NCI-H1105 treated with DMSO at 0.1 percent for 48 hours (cell line): Measurements from ENCODE around the gene P2RX2.

Experiments used
- DNase-seq: peaks from one replicate; lab custom pipeline; 2025; lab: John Stamatoyannopoulos, UW

The P2RX2 gene

DNA sequence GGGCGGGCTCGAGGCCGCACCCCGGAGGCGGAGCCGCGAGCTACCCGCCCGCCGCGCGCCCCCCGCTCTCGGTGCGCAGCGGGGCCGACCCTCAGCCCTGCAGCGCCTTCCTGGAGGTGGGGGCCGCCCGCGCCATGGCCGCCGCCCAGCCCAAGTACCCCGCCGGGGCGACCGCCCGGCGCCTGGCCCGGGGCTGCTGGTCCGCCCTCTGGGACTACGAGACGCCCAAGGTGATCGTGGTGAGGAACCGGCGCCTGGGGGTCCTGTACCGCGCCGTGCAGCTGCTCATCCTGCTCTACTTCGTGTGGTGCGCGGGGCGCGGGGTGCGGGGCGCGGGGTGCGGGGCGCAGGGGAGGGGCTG lies at the start of gene P2RX2:
P2RX2 (plus strand) TSS at position 94 of the 361 bp plus-strand sequence; CDS start at position 135, 41 bp downstream.
- DNase-seq = no peak

DNA sequence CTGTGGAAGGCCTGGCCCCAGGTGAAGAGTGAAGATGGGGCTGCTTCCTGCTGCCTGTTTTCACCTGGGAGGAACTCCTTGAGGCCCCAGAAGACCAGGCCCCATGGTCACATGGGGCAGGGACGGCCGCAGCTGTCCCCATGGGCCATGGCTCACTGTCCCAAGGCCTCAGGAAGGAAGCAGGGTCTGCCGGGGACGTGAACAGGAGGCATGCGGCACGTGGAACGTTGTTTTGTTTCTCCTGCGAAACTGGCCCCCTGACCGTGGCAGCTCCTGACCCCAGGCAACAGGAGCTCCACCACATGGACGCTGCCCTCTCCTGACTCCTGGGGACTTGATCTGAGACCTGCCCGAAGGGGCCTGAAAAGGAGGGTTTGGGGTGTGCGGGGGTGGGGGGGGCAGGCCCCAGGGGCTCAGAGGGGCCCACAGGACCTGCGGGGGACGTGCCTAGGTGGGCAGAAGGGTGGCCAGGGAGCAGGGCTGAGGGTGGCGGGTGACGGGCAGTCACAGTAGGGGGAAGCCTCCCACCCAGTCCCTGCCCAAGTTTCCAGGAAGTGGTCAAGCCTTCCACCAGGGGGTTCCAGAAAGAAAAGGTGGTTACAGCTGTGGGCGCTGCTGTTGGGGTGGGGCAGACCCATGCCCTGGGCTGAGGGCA lies 49.6 kb upstream of the P2RX2 start:
- DNase-seq = no peak

DNA sequence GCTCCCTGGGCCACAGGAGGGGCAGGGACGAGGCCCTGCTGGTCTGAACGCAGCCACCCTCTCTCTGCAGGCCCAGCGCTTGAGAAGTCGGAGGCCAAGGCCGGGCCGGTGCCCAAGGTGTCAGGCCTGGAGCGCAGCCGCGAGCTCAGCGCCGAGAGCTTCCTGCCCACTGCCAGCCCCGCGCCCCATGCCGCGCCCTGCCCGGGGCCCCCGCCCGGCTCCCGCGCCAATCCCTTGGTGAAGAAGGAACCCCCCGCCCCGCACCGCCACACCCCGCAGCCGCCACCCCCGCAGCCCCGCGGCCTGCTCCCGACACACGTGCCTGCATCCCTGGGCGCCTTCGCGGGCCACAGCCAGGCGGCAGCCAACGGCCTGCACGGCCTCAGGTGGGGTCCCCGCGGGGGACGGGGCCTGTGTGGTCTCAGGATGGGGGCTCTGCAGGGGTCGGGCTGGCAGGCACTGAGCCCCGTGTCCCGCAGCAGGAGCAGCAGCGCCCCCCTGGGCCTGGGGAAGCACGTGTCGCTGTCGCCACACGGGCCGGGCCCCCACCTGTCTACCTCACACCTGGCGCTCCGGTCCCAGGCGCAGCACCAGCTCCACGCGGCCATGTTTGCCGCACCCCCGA lies 48.6 kb upstream of the P2RX2 start:
- DNase-seq = no peak

DNA sequence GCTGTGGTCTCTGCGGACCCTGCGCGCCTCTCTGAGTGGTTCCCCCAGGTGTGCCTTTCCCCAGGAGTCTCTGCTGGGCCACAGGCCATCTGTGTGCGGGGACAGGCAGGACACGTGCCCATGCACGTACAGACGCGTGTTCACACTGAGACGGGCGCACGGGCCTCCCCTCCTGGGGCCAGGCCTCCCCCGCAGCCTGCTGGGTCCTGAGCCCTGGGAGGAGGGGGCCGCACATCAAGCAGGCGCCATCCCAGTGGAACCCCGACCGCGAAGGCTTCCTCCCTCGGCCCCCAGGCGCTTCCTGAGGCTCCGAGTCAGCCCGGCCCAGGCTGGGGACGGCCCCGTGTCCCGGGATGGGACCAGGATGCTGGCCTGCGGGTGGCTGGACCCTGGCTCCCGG lies 47.9 kb upstream of the P2RX2 start:
- no peak for DNase-seq

DNA sequence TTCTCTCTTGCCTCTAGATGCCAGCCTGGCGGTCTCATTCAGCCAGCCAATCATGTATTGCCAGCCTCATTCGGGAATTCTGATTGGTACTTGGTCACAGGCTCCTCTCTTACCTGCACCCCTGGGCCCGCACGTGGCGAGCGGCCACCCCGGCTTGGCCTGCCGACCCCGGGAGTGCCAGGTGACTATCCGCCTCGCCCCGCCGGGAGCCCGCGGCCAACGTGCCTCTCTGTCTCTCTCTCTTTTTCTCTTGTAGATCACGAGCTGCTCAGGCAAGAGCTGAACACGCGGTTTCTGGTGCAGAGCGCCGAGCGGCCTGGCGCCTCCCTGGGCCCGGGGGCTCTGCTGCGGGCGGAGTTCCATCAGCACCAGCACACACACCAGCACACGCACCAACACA lies 47.5 kb upstream of the P2RX2 start:
- DNase-seq = no peak

DNA sequence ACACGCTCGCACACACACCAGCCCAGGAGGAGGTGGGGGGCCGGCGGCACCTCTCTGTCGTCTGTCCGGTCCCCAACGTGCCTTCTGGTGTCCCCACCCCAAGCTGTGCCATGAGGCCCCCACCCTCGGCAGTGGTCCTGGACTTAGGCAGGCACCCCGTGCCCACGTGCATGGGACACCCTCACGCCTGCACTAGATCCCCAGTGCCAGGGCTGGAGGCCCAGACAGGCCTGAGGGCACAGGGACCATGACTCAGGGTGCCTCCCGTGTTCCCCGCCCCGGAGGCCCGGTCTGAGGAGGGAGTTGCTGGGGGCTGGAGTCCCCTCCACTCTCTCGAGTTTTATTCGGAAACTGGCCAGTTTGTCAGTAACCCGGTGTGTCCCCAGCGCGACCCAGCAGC lies 47.0 kb upstream of the P2RX2 start:
- no peak for DNase-seq

DNA sequence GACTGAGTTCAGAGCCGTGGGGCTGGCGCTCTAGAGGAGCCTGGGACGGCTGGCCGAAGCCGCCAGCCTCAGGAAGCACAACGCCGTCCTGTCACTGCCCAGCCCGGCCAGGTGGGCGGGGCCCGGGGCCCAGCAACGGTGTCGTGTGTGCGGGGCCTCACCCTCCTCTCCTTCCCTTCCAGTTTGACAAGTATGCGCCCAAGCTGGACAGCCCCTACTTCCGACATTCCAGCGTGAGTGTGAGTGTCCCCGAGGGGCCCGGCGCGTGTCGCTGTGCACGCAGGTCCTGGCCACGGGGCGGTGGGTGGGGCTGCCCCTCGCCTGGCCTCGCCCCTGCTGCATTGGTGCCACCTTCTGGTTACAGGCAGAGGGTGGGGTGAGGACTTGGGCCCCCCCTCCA lies 46.5 kb upstream of the P2RX2 start:
- DNase-seq = no peak

DNA sequence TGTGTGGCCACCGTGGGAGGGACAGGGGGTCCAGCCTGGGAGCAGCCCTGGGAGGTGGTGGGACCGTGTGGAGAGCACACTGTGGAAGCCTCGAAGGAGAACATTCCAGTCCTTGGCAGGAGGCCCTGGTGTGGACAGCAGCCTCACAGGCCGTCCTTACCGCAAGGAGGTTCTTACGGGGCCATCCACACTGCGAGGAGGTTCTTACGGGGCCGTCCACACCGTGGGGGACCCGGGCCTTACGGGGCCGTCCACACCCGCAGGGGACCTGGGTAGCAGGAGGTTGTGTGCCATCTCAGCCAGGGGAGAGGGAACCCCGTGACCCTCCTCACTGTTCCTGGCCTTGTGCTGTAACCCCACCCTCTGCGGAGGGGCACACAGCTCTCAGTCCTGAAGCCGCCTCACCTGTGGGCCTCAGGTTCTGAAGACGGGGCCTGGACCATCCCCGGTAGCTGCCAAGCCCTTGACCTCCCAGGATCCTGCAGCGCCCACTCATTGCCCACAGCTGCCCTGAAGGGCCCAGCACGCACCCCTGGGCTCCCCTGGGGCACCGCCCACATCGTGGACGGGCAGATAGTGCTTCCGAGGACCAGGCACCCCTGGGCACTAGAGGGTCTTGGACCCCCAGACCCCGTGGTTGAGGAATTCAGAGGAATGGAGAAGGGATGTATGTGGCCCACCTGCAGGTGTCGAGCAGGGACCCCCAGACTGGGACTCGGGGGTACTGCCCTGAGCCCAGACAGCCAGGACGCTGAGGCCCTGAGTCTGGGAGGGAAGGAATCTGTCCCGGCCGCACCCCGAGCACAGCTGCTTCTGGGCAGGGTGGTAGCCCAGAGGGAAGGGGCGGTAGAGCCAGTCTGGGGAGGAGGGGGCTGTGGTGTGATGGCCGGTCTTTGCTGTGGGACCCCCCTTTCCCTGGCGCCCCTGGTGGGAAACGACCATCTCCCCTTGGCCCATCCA lies 45.5 kb upstream of the P2RX2 start:
- DNase-seq = no peak

DNA sequence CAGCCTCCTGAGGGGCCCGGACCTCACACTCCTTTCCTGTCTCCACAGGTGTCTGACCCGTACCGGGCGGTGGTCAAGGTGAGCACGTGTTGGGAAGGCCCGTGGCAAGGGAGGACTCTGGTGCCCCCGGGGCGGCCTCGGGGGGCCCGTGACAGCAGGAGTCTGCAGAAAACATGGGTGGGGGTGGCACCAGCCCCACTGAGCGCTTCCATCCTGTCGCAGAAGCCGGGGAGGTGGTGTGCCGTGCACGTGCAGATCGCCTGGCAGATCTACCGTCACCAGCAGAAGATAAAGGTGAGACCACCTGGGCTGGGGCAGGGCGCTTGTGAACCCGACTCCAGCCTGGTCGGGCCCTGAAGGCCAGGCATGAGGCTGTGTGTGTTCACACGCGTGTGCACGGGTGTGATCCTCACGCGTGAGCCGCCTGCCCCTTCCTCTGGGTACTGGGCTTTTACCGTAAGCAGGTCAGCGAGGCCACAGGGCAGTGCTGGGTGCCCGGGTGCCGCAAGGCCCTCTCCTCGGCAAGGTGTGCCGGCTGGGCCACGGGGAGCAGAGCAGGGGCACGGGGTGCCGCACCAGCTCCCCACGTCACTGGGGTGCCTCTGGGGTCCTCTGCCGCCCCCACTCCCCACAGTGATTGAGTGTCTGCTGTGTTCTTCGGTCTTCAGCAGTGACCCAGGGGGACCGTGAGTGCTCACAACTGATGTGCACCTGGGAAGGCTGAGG lies 44.1 kb upstream of the P2RX2 start:
- no peak for DNase-seq

DNA sequence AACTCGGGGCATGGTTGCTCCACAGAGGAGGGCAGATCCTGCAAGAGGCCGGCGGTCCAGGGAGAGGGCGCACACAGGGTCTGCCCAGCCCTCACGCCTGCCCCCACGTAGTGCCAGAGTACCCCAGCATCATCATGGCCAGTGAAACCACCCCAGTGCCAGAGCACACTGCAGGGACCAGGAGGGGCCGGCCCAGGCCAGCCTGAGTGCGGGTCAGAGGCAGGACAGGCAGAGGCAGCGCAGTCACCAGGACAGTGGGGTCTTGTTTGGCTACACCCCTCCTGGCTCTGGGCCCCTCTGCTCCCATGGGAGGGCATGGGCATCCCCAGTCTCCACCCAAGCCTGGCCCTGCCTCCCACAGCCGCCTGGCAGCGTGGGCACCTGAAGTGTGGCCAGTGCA lies 42.9 kb upstream of the P2RX2 start:
- DNase-seq = no peak

DNA sequence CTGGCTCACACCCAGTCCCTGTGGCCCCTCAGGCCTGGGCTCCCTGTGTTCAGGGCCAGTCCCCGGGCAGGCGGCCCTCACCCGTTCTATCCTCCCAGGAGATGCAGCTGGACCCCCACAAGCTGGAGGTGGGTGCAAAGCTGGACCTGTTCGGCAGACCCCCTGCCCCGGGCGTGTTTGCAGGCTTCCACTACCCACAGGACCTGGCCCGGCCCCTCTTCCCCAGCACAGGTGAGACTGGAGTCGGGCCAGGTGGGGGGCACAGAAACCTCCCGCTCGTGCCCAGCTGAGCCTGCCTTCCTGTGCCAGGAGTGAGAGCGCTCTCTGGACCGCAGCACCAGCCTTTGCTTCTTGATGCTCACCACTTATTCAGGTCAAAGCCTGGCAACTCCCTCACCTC lies 41.9 kb upstream of the P2RX2 start:
- DNase-seq = no peak

DNA sequence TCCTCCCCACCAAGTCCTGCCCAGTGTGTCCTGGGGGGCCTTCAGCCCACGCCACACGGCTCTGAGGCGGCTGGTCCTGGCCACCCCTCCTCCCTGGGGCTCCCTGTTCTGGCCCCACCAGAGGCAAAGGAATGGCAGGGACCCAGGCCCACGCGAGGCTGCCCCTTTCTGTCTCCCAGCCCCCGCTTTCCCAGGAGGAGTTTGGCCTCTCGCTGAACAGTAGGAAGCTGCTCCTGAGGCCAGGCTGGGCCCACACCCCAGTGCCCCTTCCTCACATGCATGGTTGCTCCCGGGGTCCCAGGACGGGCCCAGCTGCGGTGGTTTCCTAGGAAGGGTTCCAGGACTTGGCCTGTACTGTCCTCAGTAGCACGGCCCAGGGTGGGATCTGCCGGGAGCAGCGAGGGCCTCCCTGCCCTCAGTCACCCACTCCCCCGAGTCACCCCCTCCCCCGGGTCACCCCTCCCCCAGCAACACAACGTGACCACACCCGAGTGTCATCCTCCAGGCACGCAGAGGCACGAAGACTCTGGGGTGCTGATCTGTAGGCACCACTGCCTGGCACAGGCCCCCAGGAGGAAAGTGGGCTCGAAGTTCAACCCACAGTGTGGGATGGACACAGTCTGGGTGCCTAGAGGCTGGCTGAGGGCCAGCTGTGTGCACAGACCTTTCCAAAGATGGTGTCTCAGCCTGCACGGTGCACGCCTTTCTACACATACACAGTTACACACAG lies 41.2 kb upstream of the P2RX2 start:
- DNase-seq = no peak

DNA sequence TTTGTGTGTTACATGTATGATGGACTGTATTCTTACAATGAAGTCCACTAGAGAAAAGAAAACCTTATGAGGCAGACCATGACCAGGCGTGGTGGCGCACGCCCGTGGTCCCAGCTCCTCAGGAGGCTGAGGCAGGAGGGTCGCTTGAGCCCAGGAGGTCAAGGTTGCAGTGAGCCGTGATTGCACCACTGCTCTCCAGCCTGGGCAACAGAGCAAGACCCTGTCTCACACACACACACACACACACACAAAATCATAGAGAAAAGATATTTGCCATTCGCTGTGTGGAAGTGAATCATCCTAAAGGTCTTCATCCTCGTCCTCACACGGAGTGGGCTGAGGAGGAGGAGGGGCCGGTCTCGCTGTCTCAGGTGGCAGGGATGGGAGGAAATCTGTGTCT lies 40.5 kb upstream of the P2RX2 start:
- no peak for DNase-seq

DNA sequence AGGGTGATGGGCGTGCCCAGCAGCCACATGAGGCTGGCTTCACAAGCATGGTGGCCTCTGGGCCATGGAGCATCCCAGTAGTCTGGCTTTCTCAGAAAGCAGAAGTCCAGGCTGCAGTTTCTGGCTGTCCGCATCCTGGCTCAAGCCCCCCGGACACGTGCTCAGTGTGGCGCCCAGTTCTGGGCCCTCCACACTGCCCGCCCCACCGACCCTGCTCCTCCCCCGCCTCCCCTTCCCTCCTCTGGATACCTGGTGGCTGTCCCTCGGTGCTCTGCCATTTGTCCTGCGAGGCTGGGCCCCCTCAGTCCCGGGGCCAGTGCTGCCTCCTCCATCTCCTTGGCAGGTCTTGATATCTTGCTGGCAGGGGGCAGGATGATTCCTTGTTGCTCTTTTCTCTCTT lies 39.8 kb upstream of the P2RX2 start:
- DNase-seq = no peak

DNA sequence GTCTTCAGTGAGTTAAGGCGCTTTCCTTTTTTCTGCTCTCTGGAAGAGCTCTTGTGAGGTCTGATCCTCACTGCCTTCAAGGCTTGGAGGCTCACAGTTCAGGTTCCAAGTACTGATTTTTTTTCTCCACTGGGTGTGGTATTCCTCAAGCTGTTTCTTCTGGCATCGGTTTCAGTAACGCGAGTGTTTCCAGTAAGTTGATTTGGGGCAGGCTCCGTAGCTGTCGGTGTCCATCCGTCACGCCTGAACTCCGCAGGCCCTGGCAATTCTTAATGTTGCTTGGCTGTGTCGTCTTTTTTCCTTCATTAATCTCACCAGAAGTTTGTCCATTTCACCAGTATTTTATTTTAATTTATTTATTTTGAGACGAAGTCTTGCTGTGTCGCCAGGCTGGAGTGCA lies 38.8 kb upstream of the P2RX2 start:
- DNase-seq = no peak

DNA sequence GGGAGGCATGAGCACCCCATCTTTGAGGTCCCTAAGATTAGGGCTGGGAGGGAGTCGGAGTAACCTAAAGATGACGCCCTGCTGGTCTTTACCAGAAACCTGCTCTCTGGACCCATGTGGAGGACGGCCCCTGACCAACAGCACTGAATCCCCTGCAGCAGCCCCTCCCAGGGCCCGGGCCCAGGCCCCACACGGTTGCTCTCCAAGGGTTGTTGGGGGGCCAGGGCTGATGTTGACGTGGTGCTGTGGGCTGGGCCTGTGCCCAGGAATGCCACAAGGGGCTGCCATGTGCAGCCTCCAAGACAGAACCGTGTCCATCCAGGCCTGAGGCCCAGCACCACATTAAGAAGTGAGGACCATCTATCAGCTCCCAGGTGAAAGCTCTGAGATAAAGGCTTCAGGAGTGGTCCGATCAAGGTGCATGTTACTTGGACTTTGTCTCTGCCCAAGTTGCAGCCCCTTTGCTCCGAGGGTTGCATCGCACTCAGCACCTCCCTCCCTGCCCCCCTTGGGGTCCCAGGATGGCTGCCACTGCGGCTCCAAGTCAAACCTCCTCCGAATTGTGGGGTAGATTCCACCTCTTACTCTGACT lies 37.8 kb upstream of the P2RX2 start:
- no peak for DNase-seq

DNA sequence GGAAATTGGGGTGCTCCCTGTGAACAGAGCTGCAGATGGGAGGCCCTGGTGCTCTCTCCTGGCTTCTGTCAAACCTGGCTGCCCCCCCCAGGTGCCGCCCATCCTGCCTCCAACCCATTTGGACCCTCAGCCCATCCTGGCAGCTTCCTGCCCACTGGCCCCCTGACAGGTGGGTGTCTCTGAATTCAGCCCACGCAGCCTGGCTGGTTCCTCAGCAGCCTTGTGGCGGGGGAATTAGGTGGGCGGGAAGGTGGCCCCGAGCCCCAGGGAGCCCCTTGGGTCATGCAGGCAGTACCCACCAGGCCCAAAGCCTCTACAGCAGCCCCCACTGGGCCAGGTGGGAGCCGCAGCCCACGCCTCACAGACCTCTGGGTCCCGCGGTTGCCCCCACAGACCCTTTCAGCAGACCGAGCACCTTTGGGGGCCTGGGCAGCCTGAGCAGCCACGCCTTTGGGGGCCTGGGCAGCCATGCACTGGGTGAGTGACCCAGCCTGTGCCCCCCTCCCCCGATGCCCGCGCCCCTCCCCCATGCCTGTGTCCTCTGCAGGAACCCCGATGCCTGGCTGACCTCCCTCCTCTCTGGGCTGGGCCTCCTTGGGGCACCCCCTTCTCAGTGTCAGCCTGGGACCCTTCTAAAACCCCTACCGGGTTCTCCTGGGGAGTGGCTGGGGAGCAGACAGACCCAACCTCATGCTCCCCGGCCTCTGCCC lies 37.1 kb upstream of the P2RX2 start:
- DNase-seq = no peak

DNA sequence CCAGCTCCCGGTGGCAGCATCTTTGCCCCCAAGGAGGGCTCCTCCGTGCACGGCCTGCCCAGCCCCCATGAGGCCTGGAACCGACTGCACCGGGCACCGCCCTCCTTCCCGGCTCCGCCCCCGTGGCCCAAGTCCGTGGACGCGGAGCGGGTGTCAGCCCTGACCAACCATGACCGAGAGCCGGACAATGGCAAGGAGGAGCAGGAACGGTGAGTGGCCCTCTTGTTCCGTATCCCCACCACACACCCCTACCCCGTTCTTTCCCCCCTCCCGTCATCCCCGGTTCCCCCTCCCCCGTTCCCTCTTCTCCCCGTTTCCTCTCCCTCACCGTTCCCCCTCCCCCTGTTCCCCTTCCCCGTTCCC lies 36.5 kb upstream of the P2RX2 start:
- DNase-seq = no peak

DNA sequence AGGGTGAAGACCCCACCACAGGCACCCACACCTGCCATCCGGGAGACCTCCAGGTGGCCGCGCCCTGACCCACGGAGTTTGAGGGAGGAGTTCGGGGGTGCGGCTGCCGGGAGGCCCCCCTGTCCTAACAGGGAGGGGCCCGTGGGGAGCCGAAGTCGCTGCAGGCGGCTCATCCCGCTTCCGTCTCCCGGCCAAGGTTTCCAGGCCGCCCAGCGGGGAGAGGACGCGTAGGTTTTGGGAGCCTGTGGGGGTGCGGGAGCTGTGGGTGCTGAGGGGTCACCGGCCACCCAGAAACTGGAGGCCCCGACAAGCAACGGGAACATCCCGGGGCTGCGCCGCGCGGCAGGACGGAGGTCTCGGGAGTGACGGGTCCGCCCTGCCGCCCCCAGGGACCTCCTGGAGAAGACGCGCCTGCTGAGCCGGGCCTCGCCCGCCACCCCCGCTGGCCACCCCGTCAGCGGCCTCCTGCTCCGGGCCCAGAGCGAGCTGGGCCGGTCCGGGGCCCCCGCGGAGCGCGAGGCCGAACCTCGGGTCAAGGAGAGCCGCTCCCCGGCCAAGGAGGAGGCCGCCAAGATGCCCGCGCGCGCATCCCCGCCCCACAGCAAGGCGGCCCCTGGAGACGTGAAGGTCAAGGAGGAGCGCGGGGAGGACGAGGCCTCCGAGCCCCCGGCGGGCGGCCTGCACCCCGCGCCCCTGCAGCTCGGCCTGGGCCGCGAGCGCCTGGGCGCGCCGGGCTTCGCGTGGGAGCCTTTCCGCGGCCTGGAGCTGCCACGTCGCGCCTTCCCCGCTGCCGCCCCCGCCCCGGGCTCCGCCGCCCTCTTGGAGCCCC lies 35.8 kb upstream of the P2RX2 start:
- DNase-seq = no peak

DNA sequence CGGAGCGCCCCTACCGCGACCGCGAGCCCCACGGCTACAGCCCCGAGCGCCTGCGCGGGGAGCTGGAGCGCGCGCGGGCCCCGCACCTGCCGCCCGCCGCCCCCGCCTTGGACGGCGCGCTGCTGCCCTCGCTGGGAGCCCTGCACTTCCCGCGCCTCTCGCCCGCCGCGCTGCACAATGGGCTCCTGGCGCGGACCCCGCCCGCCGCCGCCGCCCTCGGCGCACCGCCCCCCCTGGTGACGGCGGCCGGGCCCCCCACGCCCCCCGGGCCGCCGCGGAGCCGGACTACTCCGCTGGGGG lies 35.2 kb upstream of the P2RX2 start:
- DNase-seq = no peak
